HL-60 (cell line): ENCODE results near the gene C21orf58.

ENCODE experiments used
- DNase-seq, 2 experiments: peaks; one replicate each; pipeline ENCODE4 v3.0.0-alpha.2; 2010 to 2020; ENCODE audit warnings: low read depth in 1 of 2, low spot score in 1 of 2
- H3K27ac ChIP-seq: fragments of 250-450 bp; sonication (Bioruptor Pico); replicated peaks from 2 replicates; pipeline ENCODE4 v1.5.1; 2020; ENCODE audit warnings: mild to moderate bottlenecking, moderate library complexity
- H3K27me3 ChIP-seq: fragments of 250-450 bp; sonication (Bioruptor Pico); 2 replicates; pipeline ENCODE4 v1.5.1; 2021; ENCODE audit warnings: mild to moderate bottlenecking, moderate library complexity; ENCODE audit not compliant: insufficient read depth, poor library complexity, severe bottlenecking
- H3K4me3 ChIP-seq: replicated peaks from 2 replicates; pipeline ENCODE4 v1.5.1; 2011; ENCODE audit warnings: mild to moderate bottlenecking, control low read depth, low read length; ENCODE audit not compliant: insufficient read depth
- GABPA ChIP-seq: IDR thresholded peaks from 2 replicates; pipeline ENCODE4 v1.6.1; 2012; ENCODE audit warnings: low read depth
- POLR2AphosphoS5 ChIP-seq: IDR thresholded peaks from 2 replicates; pipeline ENCODE4 v1.6.1; 2012; ENCODE audit warnings: low read depth
- SPI1 ChIP-seq: IDR thresholded peaks from 2 replicates; pipeline ENCODE4 v1.6.1; 2012; ENCODE audit warnings: low read depth, mild to moderate bottlenecking, borderline replicate concordance
- TF ChIP-seq, protein P1 (sequence below): IDR thresholded peaks from 2 replicates; pipeline ENCODE4 v1.6.1; 2012; ENCODE audit warnings: low read depth; ENCODE audit not compliant: insufficient replicate concordance
- TF ChIP-seq, protein P2 (sequence below): IDR thresholded peaks from one replicate; pipeline ENCODE4 v1.5.1; 2011; ENCODE audit warnings: low read length, control low read depth, inconsistent platforms; ENCODE audit not compliant: insufficient read depth

The C21orf58 gene

DNA sequence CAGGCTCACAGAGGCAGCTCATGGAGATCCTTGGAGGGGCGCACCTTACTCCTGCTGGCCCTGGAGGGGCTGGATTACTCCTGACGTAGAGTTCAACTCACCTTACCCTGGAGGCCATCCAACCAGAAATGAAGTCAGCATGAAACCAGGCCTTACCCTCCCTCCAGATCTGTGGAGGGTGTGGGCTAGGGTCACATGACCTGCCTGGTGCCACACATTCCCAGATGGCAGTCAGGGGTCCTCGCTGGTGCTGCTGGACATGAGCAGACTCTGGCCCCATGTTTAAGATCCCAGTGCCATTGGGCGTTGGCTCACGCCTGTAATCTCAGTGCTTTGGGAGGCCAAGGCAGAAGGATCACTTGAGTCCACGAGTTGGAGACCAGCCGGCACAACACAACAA lies 4.5 kb downstream of the C21orf58 start:
- TF ChIP-seq, protein P1, sequence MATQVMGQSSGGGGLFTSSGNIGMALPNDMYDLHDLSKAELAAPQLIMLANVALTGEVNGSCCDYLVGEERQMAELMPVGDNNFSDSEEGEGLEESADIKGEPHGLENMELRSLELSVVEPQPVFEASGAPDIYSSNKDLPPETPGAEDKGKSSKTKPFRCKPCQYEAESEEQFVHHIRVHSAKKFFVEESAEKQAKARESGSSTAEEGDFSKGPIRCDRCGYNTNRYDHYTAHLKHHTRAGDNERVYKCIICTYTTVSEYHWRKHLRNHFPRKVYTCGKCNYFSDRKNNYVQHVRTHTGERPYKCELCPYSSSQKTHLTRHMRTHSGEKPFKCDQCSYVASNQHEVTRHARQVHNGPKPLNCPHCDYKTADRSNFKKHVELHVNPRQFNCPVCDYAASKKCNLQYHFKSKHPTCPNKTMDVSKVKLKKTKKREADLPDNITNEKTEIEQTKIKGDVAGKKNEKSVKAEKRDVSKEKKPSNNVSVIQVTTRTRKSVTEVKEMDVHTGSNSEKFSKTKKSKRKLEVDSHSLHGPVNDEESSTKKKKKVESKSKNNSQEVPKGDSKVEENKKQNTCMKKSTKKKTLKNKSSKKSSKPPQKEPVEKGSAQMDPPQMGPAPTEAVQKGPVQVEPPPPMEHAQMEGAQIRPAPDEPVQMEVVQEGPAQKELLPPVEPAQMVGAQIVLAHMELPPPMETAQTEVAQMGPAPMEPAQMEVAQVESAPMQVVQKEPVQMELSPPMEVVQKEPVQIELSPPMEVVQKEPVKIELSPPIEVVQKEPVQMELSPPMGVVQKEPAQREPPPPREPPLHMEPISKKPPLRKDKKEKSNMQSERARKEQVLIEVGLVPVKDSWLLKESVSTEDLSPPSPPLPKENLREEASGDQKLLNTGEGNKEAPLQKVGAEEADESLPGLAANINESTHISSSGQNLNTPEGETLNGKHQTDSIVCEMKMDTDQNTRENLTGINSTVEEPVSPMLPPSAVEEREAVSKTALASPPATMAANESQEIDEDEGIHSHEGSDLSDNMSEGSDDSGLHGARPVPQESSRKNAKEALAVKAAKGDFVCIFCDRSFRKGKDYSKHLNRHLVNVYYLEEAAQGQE: no peak
- TF ChIP-seq SPI1 (no peak), POLR2AphosphoS5 (no peak), GABPA (no peak)
- TF ChIP-seq, protein P2, sequence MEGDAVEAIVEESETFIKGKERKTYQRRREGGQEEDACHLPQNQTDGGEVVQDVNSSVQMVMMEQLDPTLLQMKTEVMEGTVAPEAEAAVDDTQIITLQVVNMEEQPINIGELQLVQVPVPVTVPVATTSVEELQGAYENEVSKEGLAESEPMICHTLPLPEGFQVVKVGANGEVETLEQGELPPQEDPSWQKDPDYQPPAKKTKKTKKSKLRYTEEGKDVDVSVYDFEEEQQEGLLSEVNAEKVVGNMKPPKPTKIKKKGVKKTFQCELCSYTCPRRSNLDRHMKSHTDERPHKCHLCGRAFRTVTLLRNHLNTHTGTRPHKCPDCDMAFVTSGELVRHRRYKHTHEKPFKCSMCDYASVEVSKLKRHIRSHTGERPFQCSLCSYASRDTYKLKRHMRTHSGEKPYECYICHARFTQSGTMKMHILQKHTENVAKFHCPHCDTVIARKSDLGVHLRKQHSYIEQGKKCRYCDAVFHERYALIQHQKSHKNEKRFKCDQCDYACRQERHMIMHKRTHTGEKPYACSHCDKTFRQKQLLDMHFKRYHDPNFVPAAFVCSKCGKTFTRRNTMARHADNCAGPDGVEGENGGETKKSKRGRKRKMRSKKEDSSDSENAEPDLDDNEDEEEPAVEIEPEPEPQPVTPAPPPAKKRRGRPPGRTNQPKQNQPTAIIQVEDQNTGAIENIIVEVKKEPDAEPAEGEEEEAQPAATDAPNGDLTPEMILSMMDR: no peak
- Histone ChIP-seq H3K4me3 (no peak overlapping the region), H3K27me3 (no peaks in the 10 kb centered on the region), H3K27ac (no peak overlapping the region)
- no peak for DNase-seq

DNA sequence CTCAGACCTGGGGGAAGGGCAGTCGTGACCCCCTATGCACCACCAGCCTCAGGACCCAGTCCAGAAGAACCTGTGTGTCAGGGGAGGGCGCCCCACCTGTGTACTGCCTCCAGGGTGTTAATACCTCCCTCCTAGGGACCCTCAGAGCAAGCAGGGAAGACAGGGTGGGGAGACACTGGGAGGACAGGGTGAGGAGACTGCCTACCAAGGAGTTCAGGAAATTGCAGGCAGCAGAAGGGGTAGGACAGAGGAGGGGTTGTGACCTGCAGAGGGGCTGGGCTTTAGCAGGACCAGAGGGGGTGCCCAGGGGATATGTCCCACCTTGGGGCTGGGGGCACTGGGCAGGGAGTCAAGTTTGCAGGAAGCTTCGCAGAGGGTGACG lies 5.2 kb downstream of the C21orf58 start:
- H3K4me3 ChIP-seq: no peak overlapping the region
- DNase-seq: no peak
- TF ChIP-seq, protein P1: no peak
- peak; percentile 5; the same call in 1 of the 2 replicates for TF ChIP-seq POLR2AphosphoS5
- TF ChIP-seq, protein P2: no peak
- no peak overlapping the region for H3K27ac ChIP-seq
- H3K27me3 ChIP-seq: no peaks in the 10 kb centered on the region

DNA sequence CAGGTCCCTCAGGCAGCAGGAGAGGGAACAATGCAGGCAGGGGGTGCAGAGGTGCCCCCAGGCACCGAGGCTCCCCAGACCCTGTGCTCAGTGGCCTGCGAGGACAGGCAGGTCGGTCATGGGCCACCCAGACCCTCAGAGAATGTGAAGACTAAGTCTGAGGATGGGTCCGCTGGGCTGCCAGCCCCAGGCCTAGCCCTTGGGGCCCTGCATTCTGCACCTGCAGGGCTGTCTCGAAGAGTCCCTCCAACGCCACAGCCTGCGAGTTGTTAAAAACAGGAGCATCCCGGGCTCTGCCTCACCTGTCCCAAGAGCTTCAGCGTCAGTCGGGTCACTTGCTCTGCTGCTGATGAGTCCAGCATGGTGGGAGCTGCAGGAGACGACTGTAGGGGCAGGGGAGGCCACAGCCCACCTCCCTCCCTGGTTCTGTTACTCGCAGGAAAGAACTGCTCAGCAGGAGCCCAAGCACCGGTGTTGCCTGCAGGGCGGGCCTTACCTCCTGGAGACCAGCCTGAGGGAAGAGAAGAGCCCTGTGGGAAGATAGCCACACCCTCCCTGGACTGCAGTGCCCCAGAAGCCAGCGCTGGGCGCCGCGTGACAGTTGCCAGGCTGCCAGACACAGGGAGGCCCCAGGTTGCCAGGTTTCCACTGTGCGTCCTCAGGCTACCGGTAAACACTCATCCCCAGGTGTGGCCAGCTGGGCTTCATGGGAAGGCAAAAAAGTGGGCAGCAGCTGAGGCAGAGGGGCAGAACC lies 5.8 kb downstream of the C21orf58 start:
- Histone ChIP-seq H3K27me3 (no peaks in the 10 kb centered on the region), H3K4me3 (no peak overlapping the region), H3K27ac (no peak overlapping the region)
- TF ChIP-seq, protein P1: no peak
- TF ChIP-seq POLR2AphosphoS5: 0 out of 2 replicates have a peak, but pooled peaks have one; percentile 16
- no peak for DNase-seq
